PFSK-1 (cell line): ENCODE data around the gene TGOLN2.

Experiments
- FOXP2 ChIP-seq: optimal IDR thresholded peaks from 2 replicates; pipeline ENCODE3; 2011; ENCODE audit warnings: borderline replicate concordance, control low read depth, inconsistent platforms; ENCODE audit not compliant: insufficient read depth; ENCODE audit errors: extremely low read length, extremely low read depth
- POLR2AphosphoS5 ChIP-seq: IDR thresholded peaks from 2 replicates; pipeline ENCODE4 v1.6.1; 2012; ENCODE audit warnings: low read depth, mild to moderate bottlenecking, control low read depth, low read length, moderate library complexity
- REST ChIP-seq, 2 experiments: IDR thresholded peaks; 2 replicates each; pipeline versions ENCODE4 v1.6.1 to v1.8.0; 2011 to 2012; ENCODE audit warnings: low read depth in 2 of 2, low read length in 2 of 2, control low read depth in 1 of 2, inconsistent platforms in 1 of 2, mild to moderate bottlenecking in 1 of 2, moderate library complexity in 1 of 2; ENCODE audit not compliant: insufficient read depth in 1 of 2
- SIN3A ChIP-seq: IDR thresholded peaks from 2 replicates; pipeline ENCODE4 v1.6.1; 2012; ENCODE audit warnings: mild to moderate bottlenecking, low read length, moderate library complexity, borderline replicate concordance; ENCODE audit not compliant: insufficient read depth
- TAF1 ChIP-seq: IDR thresholded peaks from 2 replicates; pipeline ENCODE4 v1.6.1; 2012; ENCODE audit warnings: low read length, control low read depth, borderline replicate concordance; ENCODE audit not compliant: insufficient read depth

The TGOLN2 gene

GRCh38 chr2:85303780-85304531 is 23.8 kb downstream of the TGOLN2 start:
- TF ChIP-seq POLR2AphosphoS5 (no peak), SIN3A (no peak), REST (IDR thresholded peaks at IDR 0.05; ENCODE audit: insufficient read depth in 1 of 2, low read depth in 2 of 2, low read length in 2 of 2) (no peak), FOXP2 (no peak), TAF1 (no peak)

GRCh38 chr2:85302121-85302520 is 25.7 kb downstream of the TGOLN2 start:
- TF ChIP-seq TAF1, result no peak
- TF ChIP-seq POLR2AphosphoS5, result no peak
- no peak for TF ChIP-seq FOXP2
- no peak for TF ChIP-seq SIN3A
- TF ChIP-seq REST (IDR thresholded peaks at IDR 0.05; ENCODE audit: insufficient read depth in 1 of 2, low read depth in 2 of 2, low read length in 2 of 2), result no peak

- TF ChIP-seq REST (IDR thresholded peaks at IDR 0.05; ENCODE audit: insufficient read depth in 1 of 2, low read depth in 2 of 2, low read length in 2 of 2), result no peak
- TF ChIP-seq TAF1, result no peak
- TF ChIP-seq SIN3A, result no peak
- no peak for TF ChIP-seq POLR2AphosphoS5
- TF ChIP-seq FOXP2, result no peak
Observed at GRCh38 chr2:85291425-85292023, 36.3 kb downstream of the TGOLN2 start.

DNA sequence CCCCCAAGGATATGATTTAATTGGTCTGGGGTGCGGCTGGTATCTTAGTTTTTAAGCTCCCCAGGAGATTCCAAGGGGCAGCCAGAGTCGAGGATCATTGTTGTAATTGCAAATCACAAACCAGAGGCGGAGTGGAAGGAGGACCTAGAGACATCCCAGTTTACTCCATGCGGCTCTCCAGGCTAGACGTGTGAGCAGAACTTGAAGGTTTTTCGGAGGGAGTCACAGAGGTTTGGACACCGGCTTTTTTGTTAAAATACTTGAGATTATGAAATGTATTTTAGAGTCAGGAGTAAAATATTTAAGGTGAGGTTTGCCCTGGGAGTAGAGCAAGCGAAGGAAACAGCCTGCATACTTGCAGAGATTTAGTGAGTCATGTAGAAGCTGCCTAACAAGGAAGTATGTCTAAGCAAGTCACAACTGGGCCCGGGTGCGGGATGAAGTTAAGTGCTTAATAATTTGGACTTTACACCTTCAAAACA is 39.5 kb downstream of the TGOLN2 start:
- TF ChIP-seq REST (IDR thresholded peaks at IDR 0.05; ENCODE audit: insufficient read depth in 1 of 2, low read depth in 2 of 2, low read length in 2 of 2), result no peak

DNA sequence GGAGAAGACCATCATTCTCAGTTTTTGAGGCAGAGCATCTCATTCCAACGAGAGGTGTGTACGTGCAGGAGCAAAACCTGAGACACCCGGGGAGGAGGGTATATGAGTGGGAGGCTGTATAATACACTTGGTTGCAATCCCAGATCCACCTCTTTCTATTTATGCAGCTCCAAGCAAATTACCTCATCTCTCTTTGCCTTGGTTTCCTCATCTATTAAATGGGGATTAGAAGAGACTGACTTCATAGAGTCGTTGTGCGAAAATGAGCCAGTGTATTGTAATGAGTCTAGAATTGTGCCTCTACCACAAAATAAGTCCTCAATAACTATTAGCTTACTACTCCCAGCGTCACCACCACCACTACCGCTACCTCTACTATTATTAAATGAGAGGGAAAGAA is 40.1 kb downstream of the TGOLN2 start:
- TF ChIP-seq SIN3A (no peak), REST (IDR thresholded peaks at IDR 0.05; ENCODE audit: insufficient read depth in 1 of 2, low read depth in 2 of 2, low read length in 2 of 2) (no peak), POLR2AphosphoS5 (no peak), FOXP2 (no peak), TAF1 (no peak)
